ENCODE measurements around the gene PEAK1.

The PEAK1 gene

DNA sequence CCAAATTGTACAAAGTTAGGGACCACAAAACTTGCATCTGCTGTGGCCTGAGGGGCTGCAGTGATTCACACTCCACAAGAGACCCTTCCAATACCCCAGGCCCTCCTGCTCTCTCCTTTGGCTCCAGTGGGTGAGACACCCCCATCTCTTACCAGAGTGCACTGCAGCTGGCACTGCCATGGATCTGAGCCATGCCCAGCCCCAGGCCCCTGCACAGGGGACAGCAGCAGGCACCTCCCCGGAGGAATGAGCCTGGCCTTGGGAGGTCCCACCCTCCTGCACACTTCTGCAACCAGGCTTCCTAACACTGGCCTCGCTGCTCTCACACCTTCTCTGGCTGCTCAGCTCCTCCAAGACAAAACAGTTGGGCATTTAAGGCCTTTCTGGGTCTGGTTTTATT is 332.7 kb downstream of the PEAK1 start:
- no peaks in the 10 kb centered on the region for H3K27me3 ChIP-seq (ENCODE audit: insufficient read depth, low read length)
- H3K9ac ChIP-seq (ENCODE audit: low read length), result no peak overlapping the region
- H3K14ac ChIP-seq (ENCODE audit: low read length), result no peak overlapping the region
- DNase-seq, result no peak
- H4K91ac ChIP-seq (ENCODE audit: low read depth, low read length), result no peak overlapping the region
- no peak overlapping the region for H2BK120ac ChIP-seq (ENCODE audit: insufficient read depth, low read length, poor library complexity)
- H3K18ac ChIP-seq (ENCODE audit: low read length), result no peak overlapping the region
- no peak overlapping the region for H3K23ac ChIP-seq (ENCODE audit: low read length)
- H2BK5ac ChIP-seq (ENCODE audit: low read depth, low read length, poor library complexity), result no peak overlapping the region
- no peak overlapping the region for H2AK5ac ChIP-seq (ENCODE audit: low read length)
- no peaks in the 10 kb centered on the region for H3K79me2 ChIP-seq (ENCODE audit: control insufficient read depth, insufficient read depth, low read length, poor library complexity)
- no peak overlapping the region for H3K27ac ChIP-seq (ENCODE audit: low read depth, low read length)
- no peak overlapping the region for H3K4ac ChIP-seq (ENCODE audit: low read depth, low read length)
- H2AFZ ChIP-seq (ENCODE audit: insufficient read depth, low read length, poor library complexity), result no peak overlapping the region
- H3K4me3 ChIP-seq (ENCODE audit: low read depth, low read length), result no peak overlapping the region
- H3K79me1 ChIP-seq (ENCODE audit: low read length), result no peaks in the 10 kb centered on the region
- no peaks in the 10 kb centered on the region for H3K9me3 ChIP-seq (ENCODE audit: insufficient read depth, low read depth, low read length)
- no peaks in the 10 kb centered on the region for H3K4me1 ChIP-seq (ENCODE audit: control insufficient read depth in 1 of 2, insufficient read depth in 2 of 2, low read length in 2 of 2)
- no peak overlapping the region for H4K8ac ChIP-seq (ENCODE audit: low read depth, low read length)
- no peaks in the 10 kb centered on the region for H3K36me3 ChIP-seq (ENCODE audit: control insufficient read depth in 1 of 2, insufficient read depth in 2 of 2, low read length in 2 of 2)
- no peak overlapping the region for H2BK12ac ChIP-seq (ENCODE audit: low read length)
- no peak overlapping the region for H3K4me2 ChIP-seq (ENCODE audit: low read length)
- WGBS (ENCODE audit: extremely low coverage, insufficient coverage, insufficient read length), result no CpG with 5 or more reads among the region's 2 CpGs
- no peak overlapping the region for H4K12ac ChIP-seq (ENCODE audit: low read depth, low read length)

DNA sequence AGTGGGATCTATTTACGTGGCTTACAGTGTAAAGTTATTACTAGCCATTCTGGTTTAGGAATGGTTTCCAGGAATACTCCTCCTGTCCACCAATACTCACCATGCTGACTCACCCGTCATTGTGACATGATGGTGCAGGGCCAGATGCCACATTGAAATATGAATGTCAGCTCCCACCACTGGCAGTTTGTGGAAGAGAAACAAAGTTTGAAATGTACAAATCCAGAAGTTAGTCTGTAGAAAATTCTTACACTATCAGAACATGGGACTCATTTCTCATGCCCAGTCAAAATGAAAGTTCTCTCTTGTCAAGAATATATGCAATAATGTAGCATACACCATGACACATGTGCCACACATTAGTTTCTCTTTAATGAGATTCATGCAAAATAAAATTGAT is 334.6 kb downstream of the PEAK1 start:
- no peak overlapping the region for H2BK5ac ChIP-seq (ENCODE audit: low read depth, low read length, poor library complexity)
- H3K18ac ChIP-seq (ENCODE audit: low read length), result no peak overlapping the region
- H3K14ac ChIP-seq (ENCODE audit: low read length), result no peak overlapping the region
- no peaks in the 10 kb centered on the region for H3K79me1 ChIP-seq (ENCODE audit: low read length)
- no peak overlapping the region for H3K4ac ChIP-seq (ENCODE audit: low read depth, low read length)
- H2BK12ac ChIP-seq (ENCODE audit: low read length), result no peak overlapping the region
- peak; percentile 33 to 64 for DNase-seq
- H3K9ac ChIP-seq (ENCODE audit: low read length), result no peak overlapping the region
- H3K27me3 ChIP-seq (ENCODE audit: insufficient read depth, low read length), result no peaks in the 10 kb centered on the region
- no CpG with 5 or more reads among the region's 2 CpGs for WGBS (ENCODE audit: extremely low coverage, insufficient coverage, insufficient read length)
- H4K12ac ChIP-seq (ENCODE audit: low read depth, low read length), result no peak overlapping the region
- H3K79me2 ChIP-seq (ENCODE audit: control insufficient read depth, insufficient read depth, low read length, poor library complexity), result no peaks in the 10 kb centered on the region
- H2AK5ac ChIP-seq (ENCODE audit: low read length), result no peak overlapping the region
- H4K91ac ChIP-seq (ENCODE audit: low read depth, low read length), result no peak overlapping the region
- H3K4me2 ChIP-seq (ENCODE audit: low read length), result no peak overlapping the region
- no peaks in the 10 kb centered on the region for H3K36me3 ChIP-seq (ENCODE audit: control insufficient read depth in 1 of 2, insufficient read depth in 2 of 2, low read length in 2 of 2)
- H3K27ac ChIP-seq (ENCODE audit: low read depth, low read length), result no peak overlapping the region
- no peak overlapping the region for H3K4me3 ChIP-seq (ENCODE audit: low read depth, low read length)
- H2AFZ ChIP-seq (ENCODE audit: insufficient read depth, low read length, poor library complexity), result no peak overlapping the region
- H3K23ac ChIP-seq (ENCODE audit: low read length), result no peak overlapping the region
- no peaks in the 10 kb centered on the region for H3K4me1 ChIP-seq (ENCODE audit: control insufficient read depth in 1 of 2, insufficient read depth in 2 of 2, low read length in 2 of 2)
- H3K9me3 ChIP-seq (ENCODE audit: insufficient read depth, low read depth, low read length), result no peaks in the 10 kb centered on the region
- H2BK120ac ChIP-seq (ENCODE audit: insufficient read depth, low read length, poor library complexity), result no peak overlapping the region
- H4K8ac ChIP-seq (ENCODE audit: low read depth, low read length), result no peak overlapping the region

DNA sequence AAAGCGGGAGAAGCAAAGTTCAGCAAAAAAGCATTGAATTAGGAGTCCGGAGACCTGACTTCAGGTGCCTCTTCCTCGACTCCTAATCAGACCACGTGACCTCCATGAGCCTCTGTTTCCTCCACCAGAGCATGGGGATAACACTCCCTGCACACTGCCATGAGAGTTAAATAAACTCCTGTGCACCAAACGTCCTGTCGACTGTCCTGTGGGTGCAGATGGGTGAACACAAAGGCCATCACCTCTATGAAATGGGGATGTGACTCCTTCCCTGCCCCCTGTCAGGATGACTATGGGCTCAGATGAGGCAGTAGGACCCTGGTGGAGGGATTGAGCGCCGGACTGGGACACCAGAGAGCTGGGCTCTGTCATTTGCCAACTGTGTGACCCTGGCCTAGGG is 335.5 kb downstream of the PEAK1 start:
- Histone ChIP-seq H3K14ac (ENCODE audit: low read length) (no peak overlapping the region), H4K12ac (ENCODE audit: low read depth, low read length) (no peak overlapping the region), H3K4ac (ENCODE audit: low read depth, low read length) (no peak overlapping the region), H2BK5ac (ENCODE audit: low read depth, low read length, poor library complexity) (no peak overlapping the region), H3K9ac (ENCODE audit: low read length) (no peak overlapping the region), H4K8ac (ENCODE audit: low read depth, low read length) (no peak overlapping the region), H3K4me1 (ENCODE audit: control insufficient read depth in 1 of 2, insufficient read depth in 2 of 2, low read length in 2 of 2) (no peaks in the 10 kb centered on the region), H4K91ac (ENCODE audit: low read depth, low read length) (no peak overlapping the region), H3K9me3 (ENCODE audit: insufficient read depth, low read depth, low read length) (no peaks in the 10 kb centered on the region), H3K36me3 (ENCODE audit: control insufficient read depth in 1 of 2, insufficient read depth in 2 of 2, low read length in 2 of 2) (no peaks in the 10 kb centered on the region), H3K4me2 (ENCODE audit: low read length) (no peak overlapping the region), H3K79me1 (ENCODE audit: low read length) (no peaks in the 10 kb centered on the region), H3K18ac (ENCODE audit: low read length) (no peak overlapping the region), H3K27ac (ENCODE audit: low read depth, low read length) (no peak overlapping the region), H2BK12ac (ENCODE audit: low read length) (no peak overlapping the region), H2BK120ac (ENCODE audit: insufficient read depth, low read length, poor library complexity) (no peak overlapping the region), H3K27me3 (ENCODE audit: insufficient read depth, low read length) (no peaks in the 10 kb centered on the region), H2AK5ac (ENCODE audit: low read length) (no peak overlapping the region), H3K4me3 (ENCODE audit: low read depth, low read length) (no peak overlapping the region), H3K23ac (ENCODE audit: low read length) (no peak overlapping the region), H3K79me2 (ENCODE audit: control insufficient read depth, insufficient read depth, low read length, poor library complexity) (no peaks in the 10 kb centered on the region), H2AFZ (ENCODE audit: insufficient read depth, low read length, poor library complexity) (no peak overlapping the region)
- no peak for DNase-seq
- WGBS (ENCODE audit: extremely low coverage, insufficient coverage, insufficient read length), result no CpG with 5 or more reads among the region's 8 CpGs

DNA sequence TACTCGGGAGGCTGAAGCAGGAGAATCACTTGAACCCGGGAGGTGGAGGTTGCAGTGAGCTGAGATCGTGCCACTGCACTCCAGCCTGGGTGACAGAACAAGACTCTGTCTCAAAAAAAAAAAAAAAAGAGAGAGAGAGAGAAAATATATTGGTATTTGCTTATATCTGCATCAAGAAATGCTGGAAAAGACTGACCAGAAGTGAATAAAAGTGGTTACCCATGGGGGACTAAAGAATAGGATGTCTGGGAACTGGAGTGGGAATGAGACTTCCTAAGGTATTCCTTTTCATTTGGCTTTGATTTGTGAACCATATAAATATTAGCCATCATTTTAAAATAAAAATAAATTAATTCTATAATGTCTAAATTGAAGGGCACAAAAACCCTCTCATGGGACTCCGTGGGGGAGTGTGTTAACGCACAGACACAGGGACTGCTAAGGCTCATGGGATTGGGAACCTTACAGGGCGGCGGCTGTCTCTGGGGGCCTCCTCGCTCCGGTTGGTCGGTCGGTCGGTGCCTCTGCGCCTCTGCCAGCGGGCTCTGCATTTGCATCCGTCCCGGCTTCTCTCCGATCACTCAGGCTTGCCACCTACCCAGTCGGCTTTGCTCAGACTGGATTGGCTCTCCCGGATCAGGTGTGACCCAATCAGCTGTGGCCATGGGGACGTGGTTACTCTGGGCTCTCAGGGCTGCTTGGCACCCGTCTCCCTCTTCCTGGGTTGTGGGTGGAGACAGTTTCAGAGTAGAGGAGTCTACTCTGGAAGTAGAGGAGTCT is 336.3 kb downstream of the PEAK1 start:
- DNase-seq, result peak; percentile 34 to 67
- no peak overlapping the region for H3K27ac ChIP-seq (ENCODE audit: low read depth, low read length)
- no peak overlapping the region for H2BK120ac ChIP-seq (ENCODE audit: insufficient read depth, low read length, poor library complexity)
- no peak overlapping the region for H3K23ac ChIP-seq (ENCODE audit: low read length)
- H4K91ac ChIP-seq (ENCODE audit: low read depth, low read length), result no peak overlapping the region
- H2AFZ ChIP-seq (ENCODE audit: insufficient read depth, low read length, poor library complexity), result peak overlapping the region; percentile 57
- no peak overlapping the region for H3K9ac ChIP-seq (ENCODE audit: low read length)
- no peak overlapping the region for H2BK12ac ChIP-seq (ENCODE audit: low read length)
- no peaks in the 10 kb centered on the region for H3K9me3 ChIP-seq (ENCODE audit: insufficient read depth, low read depth, low read length)
- H4K8ac ChIP-seq (ENCODE audit: low read depth, low read length), result no peak overlapping the region
- H3K4me3 ChIP-seq (ENCODE audit: low read depth, low read length), result no peak overlapping the region
- no peak overlapping the region for H3K18ac ChIP-seq (ENCODE audit: low read length)
- H4K12ac ChIP-seq (ENCODE audit: low read depth, low read length), result no peak overlapping the region
- H2AK5ac ChIP-seq (ENCODE audit: low read length), result no peak overlapping the region
- H3K4me1 ChIP-seq (ENCODE audit: control insufficient read depth in 1 of 2, insufficient read depth in 2 of 2, low read length in 2 of 2), result no peaks in the 10 kb centered on the region
- H2BK5ac ChIP-seq (ENCODE audit: low read depth, low read length, poor library complexity), result no peak overlapping the region
- peak overlapping the region; percentile 47 for H3K4me2 ChIP-seq (ENCODE audit: low read length)
- H3K36me3 ChIP-seq (ENCODE audit: control insufficient read depth in 1 of 2, insufficient read depth in 2 of 2, low read length in 2 of 2), result no peaks in the 10 kb centered on the region
- H3K79me1 ChIP-seq (ENCODE audit: low read length), result no peaks in the 10 kb centered on the region
- H3K14ac ChIP-seq (ENCODE audit: low read length), result no peak overlapping the region
- no peaks in the 10 kb centered on the region for H3K27me3 ChIP-seq (ENCODE audit: insufficient read depth, low read length)
- no CpG with 5 or more reads among the region's 21 CpGs for WGBS (ENCODE audit: extremely low coverage, insufficient coverage, insufficient read length)
- H3K4ac ChIP-seq (ENCODE audit: low read depth, low read length), result no peak overlapping the region
- H3K79me2 ChIP-seq (ENCODE audit: control insufficient read depth, insufficient read depth, low read length, poor library complexity), result no peaks in the 10 kb centered on the region

Measured in trophoblast cell (in vitro differentiated cells and primary cell).